GM10266 (cell line): Measurements from ENCODE around the gene SPCS3.
A peak's percentile ranks its signal among the peaks of the same experiment; 100 is the strongest.

ENCODE experiments used
- DNase-seq: peaks from one replicate; pipeline ENCODE4 v3.0.0; 2012; ENCODE audit errors: extremely low spot score
- CTCF ChIP-seq: IDR thresholded peaks from 2 replicates; pipeline ENCODE4 v1.5.1; 2012; ENCODE audit warnings: mild to moderate bottlenecking, low read depth; ENCODE audit not compliant: control insufficient read depth, insufficient read depth; ENCODE audit errors: missing control alignments

The SPCS3 gene

GRCh38 chr4:176306837-176307665 lies 12.7 kb upstream of the SPCS3 start:
- no peak for TF ChIP-seq CTCF

DNA sequence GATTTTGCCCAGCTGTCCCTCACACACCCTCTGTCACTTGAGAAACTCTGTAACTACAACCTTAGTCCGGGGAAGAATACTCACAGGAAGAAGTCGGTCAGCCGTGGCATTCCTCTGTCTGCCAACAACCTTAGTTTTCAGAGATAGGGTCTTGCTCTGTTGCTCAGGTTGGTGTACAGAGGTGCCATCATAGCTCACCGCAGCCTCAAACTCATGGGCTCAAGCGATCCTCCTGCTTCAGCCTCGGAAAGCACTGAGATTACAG lies 12.2 kb upstream of the SPCS3 start:
- no peak for TF ChIP-seq CTCF
- no peak for DNase-seq

More at GRCh38 chr4:176306837-176307665, 12.7 kb upstream of the SPCS3 start:
- DNase-seq = no peak

DNA sequence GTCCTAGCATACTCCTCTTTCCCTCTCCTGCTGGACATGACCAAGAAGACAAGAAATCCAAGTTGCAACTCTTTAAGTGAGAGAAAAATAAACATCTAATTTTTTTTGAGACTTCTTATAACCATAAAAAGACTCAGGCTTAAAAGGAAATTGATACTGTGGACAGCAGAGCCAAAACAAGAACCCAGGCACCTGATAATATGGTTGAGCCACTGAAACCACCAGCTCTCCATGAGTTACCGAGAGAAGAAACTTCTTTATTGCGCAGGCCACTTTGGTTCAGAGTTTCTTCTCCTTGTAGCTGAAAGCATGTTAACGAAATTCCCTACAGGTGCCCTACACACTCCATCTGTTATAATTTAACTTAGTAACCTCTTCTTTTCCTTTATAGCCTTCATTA lies 11.3 kb upstream of the SPCS3 start:
- DNase-seq = no peak
- TF ChIP-seq CTCF = no peak

DNA sequence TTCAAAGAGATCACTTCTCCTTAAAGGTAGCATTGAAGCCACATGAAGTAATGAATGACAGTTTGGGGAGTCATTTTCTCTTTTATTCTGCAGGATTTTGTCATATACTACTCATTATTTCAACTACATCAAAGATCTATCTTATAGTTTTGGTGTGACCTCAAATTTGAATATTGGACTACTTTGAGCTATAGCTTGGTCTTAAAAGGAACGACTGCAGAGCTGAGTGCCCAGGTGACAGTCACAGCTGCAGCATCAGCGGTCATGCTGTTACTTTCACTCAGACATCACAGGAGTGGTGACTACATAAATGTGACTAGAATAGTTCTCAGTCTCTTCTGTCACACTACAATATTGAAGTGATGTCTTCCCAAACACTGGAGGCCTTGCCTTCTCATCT lies 10.7 kb upstream of the SPCS3 start:
- no peak for TF ChIP-seq CTCF
- peak; percentile 49 for DNase-seq

DNA sequence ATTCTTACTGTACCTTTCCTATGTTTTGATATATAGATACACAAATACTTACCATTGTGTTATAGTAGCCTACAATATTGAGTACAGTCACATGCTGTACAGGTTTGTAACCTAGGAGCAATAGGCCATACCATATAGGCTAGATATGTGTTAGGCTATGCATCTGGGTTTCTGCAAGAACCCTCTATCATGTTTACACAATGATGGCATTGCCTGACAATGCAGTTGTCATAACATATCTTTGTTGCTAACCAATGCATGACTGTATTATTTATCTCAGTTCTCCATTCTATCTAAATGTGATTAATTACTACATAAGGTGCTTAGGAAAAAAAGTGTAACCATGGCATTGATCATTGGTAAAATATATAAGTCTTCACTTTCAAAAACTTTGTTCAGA lies 10.0 kb upstream of the SPCS3 start:
- no peak for DNase-seq
- TF ChIP-seq CTCF = no peak

- DNase-seq = no peak
- no peak for TF ChIP-seq CTCF
Measured at GRCh38 chr4:176313596-176314336, 6.0 kb upstream of the SPCS3 start.

DNA sequence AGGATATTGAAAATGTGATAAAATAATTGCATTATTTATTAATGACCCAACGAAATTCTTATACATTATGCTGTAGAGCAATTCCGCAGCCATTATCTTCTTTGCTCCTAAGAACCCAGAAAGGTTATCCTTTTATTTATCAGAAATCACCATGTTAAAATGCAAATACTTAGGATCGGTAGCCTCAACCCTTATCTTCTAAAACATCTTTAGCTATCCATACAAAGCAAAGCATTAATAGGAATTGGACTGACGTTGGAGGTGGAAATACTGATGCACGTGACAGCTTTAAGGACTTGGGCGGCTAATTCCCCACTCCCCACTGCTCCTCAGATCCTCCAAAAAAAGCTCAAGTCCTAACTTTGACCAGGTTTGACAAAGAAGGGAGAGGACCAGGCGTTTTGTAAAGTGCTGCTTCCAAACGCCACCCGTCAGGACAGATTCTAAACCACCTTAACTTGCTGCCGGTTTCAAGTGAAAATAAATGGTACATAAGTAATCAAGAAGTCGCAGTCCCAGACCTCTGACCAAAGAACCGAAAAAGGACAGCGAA lies 539 bp upstream of the SPCS3 start:
- DNase-seq = no peak
- TF ChIP-seq CTCF = no peak
